ENCODE measurements around the gene CHCT1. TPM values are rescaled to one million over a fixed set of nuclear protein-coding genes. Genes with fewer than 3 reads are reported as not detected.
A peak's percentile ranks its signal among the peaks of the same experiment; 100 is the strongest.
"Not testable (repeated sequence)": the region's sequence is repeated elsewhere in the genome, so short reads cannot be mapped to it uniquely, and the experiment has no call there.

Gene CHCT1
- not detected for total RNA-seq

- DNase-seq (ENCODE audit: low spot score in 2 of 2), result peak in 1 of 2 donors; percentile 82
- no peak within 1 kb of the TSS for H3K4me3 ChIP-seq (ENCODE audit: low read depth, poor library complexity, severe bottlenecking)
- 79 to 80% methylated on average over 18 of the region's 18 CpGs for WGBS, 2 donors
- no peak for TF ChIP-seq CTCF (IDR thresholded peaks at IDR 0.05)
- TF ChIP-seq POLR2A (IDR thresholded peaks at IDR 0.05), result no peak
- intact Hi-C loops (cut with DNase I; ENCODE audit: low total_unique reads), result no loop called here
These were observed at the start of gene CHCT1 for GRCh38 chr17:60422162-60422665. TSS of gene CHCT1 (plus strand) at chr17:60422489. CDS start at chr17:60422593, 104 bp downstream.

- TF ChIP-seq POLR2A (IDR thresholded peaks at IDR 0.05) (no peak), CTCF (IDR thresholded peaks at IDR 0.05) (no peak)
- no peak for DNase-seq (ENCODE audit: low spot score in 2 of 2)
- no peak overlapping the region for H3K4me3 ChIP-seq (ENCODE audit: low read depth, poor library complexity, severe bottlenecking)
- intact Hi-C loops (cut with DNase I; ENCODE audit: low total_unique reads), result no loop called here
- WGBS, 2 donors, result 78 to 81% methylated on average over 6 of the region's 6 CpGs
These were observed 49.4 kb upstream of the CHCT1 start for GRCh38 chr17:60372790-60373483.

GRCh38 chr17:60378187-60378586 lies 44.1 kb upstream of the CHCT1 start:
- WGBS, 2 donors, result 94 to 97% methylated on average over 1 of the region's 1 CpG
- DNase-seq (ENCODE audit: low spot score in 2 of 2); intact Hi-C loops (cut with DNase I; ENCODE audit: low total_unique reads); H3K4me3 ChIP-seq (ENCODE audit: low read depth, poor library complexity, severe bottlenecking): not testable (repeated sequence)

- 44 to 65% methylated on average over 2 to 3 of the region's 3 CpGs for WGBS, 2 donors
- H3K4me3 ChIP-seq (ENCODE audit: low read depth, poor library complexity, severe bottlenecking); DNase-seq (ENCODE audit: low spot score in 2 of 2): not testable (repeated sequence)
These were observed 42.8 kb upstream of the CHCT1 start for GRCh38 chr17:60379461-60379860.

GRCh38 chr17:60381958-60382357 lies 40.3 kb upstream of the CHCT1 start:
- TF ChIP-seq POLR2A (IDR thresholded peaks at IDR 0.05) (no peak), CTCF (IDR thresholded peaks at IDR 0.05) (no peak)
- WGBS, 2 donors, result 52 to 63% methylated on average over 4 of the region's 4 CpGs
- no peak for DNase-seq (ENCODE audit: low spot score in 2 of 2)
- intact Hi-C loops (cut with DNase I; ENCODE audit: low total_unique reads), result no loop called here
- H3K4me3 ChIP-seq (ENCODE audit: low read depth, poor library complexity, severe bottlenecking), result no peak overlapping the region

More at GRCh38 chr17:60379461-60379860, 42.8 kb upstream of the CHCT1 start:
- intact Hi-C loops (cut with DNase I; ENCODE audit: low total_unique reads), result not testable (repeated sequence)

GRCh38 chr17:60383379-60383778 lies 38.9 kb upstream of the CHCT1 start:
- TF ChIP-seq POLR2A (IDR thresholded peaks at IDR 0.05), result no peak
- no peak for TF ChIP-seq CTCF (IDR thresholded peaks at IDR 0.05)
- 76 to 80% methylated on average over 3 of the region's 3 CpGs for WGBS, 2 donors
- DNase-seq (ENCODE audit: low spot score in 2 of 2), result no peak
- H3K4me3 ChIP-seq (ENCODE audit: low read depth, poor library complexity, severe bottlenecking), result no peak overlapping the region
- intact Hi-C loops (cut with DNase I; ENCODE audit: low total_unique reads), result no loop called here

- DNase-seq (ENCODE audit: low spot score in 2 of 2); intact Hi-C loops (cut with DNase I; ENCODE audit: low total_unique reads); H3K4me3 ChIP-seq (ENCODE audit: low read depth, poor library complexity, severe bottlenecking): not testable (repeated sequence)
- WGBS, 2 donors, result 95 to 96% methylated on average over 7 of the region's 7 CpGs
These were observed 37.4 kb upstream of the CHCT1 start for GRCh38 chr17:60384921-60385320.

Data from lower leg skin (tissue), 4 donors.